Measurements from ENCODE around the gene PAN3.

DNA sequence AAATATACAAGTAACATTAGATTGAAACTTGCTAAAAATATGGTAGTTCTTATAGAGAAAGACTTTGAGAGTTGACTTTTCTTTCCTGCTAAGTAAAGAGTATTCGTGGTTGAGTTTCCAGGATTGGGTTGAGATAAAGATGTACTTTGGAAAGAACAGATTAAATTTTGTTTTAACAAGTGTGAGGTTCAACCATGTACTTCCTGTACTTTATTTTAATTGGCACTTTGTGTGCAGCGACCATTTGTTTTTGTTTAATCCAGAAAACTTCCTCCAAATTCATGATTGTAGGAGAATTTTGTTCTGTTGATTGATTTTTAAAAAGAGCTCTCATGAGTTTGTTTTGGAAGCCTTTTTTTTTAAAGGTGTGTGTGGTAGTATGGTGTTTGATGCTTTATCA lies 46.9 kb downstream of the PAN3 start:
- TF ChIP-seq, protein P1, sequence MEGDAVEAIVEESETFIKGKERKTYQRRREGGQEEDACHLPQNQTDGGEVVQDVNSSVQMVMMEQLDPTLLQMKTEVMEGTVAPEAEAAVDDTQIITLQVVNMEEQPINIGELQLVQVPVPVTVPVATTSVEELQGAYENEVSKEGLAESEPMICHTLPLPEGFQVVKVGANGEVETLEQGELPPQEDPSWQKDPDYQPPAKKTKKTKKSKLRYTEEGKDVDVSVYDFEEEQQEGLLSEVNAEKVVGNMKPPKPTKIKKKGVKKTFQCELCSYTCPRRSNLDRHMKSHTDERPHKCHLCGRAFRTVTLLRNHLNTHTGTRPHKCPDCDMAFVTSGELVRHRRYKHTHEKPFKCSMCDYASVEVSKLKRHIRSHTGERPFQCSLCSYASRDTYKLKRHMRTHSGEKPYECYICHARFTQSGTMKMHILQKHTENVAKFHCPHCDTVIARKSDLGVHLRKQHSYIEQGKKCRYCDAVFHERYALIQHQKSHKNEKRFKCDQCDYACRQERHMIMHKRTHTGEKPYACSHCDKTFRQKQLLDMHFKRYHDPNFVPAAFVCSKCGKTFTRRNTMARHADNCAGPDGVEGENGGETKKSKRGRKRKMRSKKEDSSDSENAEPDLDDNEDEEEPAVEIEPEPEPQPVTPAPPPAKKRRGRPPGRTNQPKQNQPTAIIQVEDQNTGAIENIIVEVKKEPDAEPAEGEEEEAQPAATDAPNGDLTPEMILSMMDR (IDR thresholded peaks at IDR 0.05): no peak
- TF ChIP-seq POLR2A (IDR thresholded peaks at IDR 0.05; ENCODE audit: low read depth): no peak
- TF ChIP-seq POLR2AphosphoS5 (IDR thresholded peaks at IDR 0.05): no peak

All from esophagus muscularis mucosa (tissue), 3 donors.